ENCODE results near the gene METRNL.

The METRNL gene

GRCh38 chr17:83080858-83081683, 1.7 kb downstream of the METRNL start:
- peaks cover 36% of the 10 kb centered on the region for H3K4me1 Mint-ChIP-seq
- ATAC-seq (replicated peaks; ENCODE audit: extremely low read depth, poor library complexity, severe bottlenecking) (peak; percentile 2), DNase-seq (ENCODE audit: low spot score in 2 of 2) (peak in 1 of 2 donors; percentile 43)
- peaks cover 34% of the 10 kb centered on the region for H3K36me3 Mint-ChIP-seq (ENCODE audit: insufficient read depth)
- peak overlapping the region; percentile 76 for H3K4me3 Mint-ChIP-seq
- H3K9me3 Mint-ChIP-seq, result no peaks in the 10 kb centered on the region
- H3K27ac Mint-ChIP-seq (ENCODE audit: low read depth), result peak overlapping the region; percentile 87
- peaks cover 10% of the 10 kb centered on the region for H3K27me3 Mint-ChIP-seq

- Mint-ChIP-seq H3K36me3 (ENCODE audit: insufficient read depth) (peaks cover 36% of the 10 kb centered on the region), H3K27ac (ENCODE audit: low read depth) (peak overlapping the region; percentile 87), H3K4me1 (peaks cover 36% of the 10 kb centered on the region), H3K9me3 (no peaks in the 10 kb centered on the region), H3K4me3 (peak overlapping the region; percentile 76), H3K27me3 (peaks cover 10% of the 10 kb centered on the region)
- DNase-seq (ENCODE audit: low spot score in 2 of 2) (peak; percentile 45 to 65), ATAC-seq (replicated peaks; ENCODE audit: extremely low read depth, poor library complexity, severe bottlenecking) (peak; percentile 19)
Observed at GRCh38 chr17:83081684-83082201, 2.3 kb downstream of the METRNL start.

- peak overlapping the region; percentile 76 for H3K4me3 Mint-ChIP-seq
- H3K36me3 Mint-ChIP-seq (ENCODE audit: insufficient read depth), result peaks cover 40% of the 10 kb centered on the region
- ATAC-seq (replicated peaks; ENCODE audit: extremely low read depth, poor library complexity, severe bottlenecking) (no peak), DNase-seq (ENCODE audit: low spot score in 2 of 2) (no peak)
- peaks cover 4% of the 10 kb centered on the region for H3K27me3 Mint-ChIP-seq
- H3K27ac Mint-ChIP-seq (ENCODE audit: low read depth), result peak overlapping the region; percentile 87
- peaks cover 36% of the 10 kb centered on the region for H3K4me1 Mint-ChIP-seq
- no peaks in the 10 kb centered on the region for H3K9me3 Mint-ChIP-seq
Observed at GRCh38 chr17:83082424-83082823, 3.0 kb downstream of the METRNL start.

- no peaks in the 10 kb centered on the region for H3K9me3 Mint-ChIP-seq
- H3K4me1 Mint-ChIP-seq, result peaks cover 36% of the 10 kb centered on the region
- peaks cover 40% of the 10 kb centered on the region for H3K36me3 Mint-ChIP-seq (ENCODE audit: insufficient read depth)
- ATAC-seq (replicated peaks; ENCODE audit: extremely low read depth, poor library complexity, severe bottlenecking), result no peak
- no peaks in the 10 kb centered on the region for H3K27me3 Mint-ChIP-seq
- peak overlapping the region; percentile 87 for H3K27ac Mint-ChIP-seq (ENCODE audit: low read depth)
- H3K4me3 Mint-ChIP-seq, result peak overlapping the region; percentile 76
- DNase-seq (ENCODE audit: low spot score in 2 of 2), result no peak
Observed at GRCh38 chr17:83082909-83083367, 3.5 kb downstream of the METRNL start.

- peak; percentile 73 for ATAC-seq (replicated peaks; ENCODE audit: extremely low read depth, poor library complexity, severe bottlenecking)
- peak; percentile 63 to 83 for DNase-seq (ENCODE audit: low spot score in 2 of 2)
- Mint-ChIP-seq H3K4me3 (peak overlapping the region; percentile 76), H3K4me1 (peaks cover 36% of the 10 kb centered on the region), H3K27me3 (no peaks in the 10 kb centered on the region), H3K36me3 (ENCODE audit: insufficient read depth) (peaks cover 42% of the 10 kb centered on the region), H3K27ac (ENCODE audit: low read depth) (peak overlapping the region; percentile 87), H3K9me3 (no peaks in the 10 kb centered on the region)
Observed at GRCh38 chr17:83083368-83084201, 4.2 kb downstream of the METRNL start.

GRCh38 chr17:83084214-83084613, 4.8 kb downstream of the METRNL start:
- Mint-ChIP-seq H3K36me3 (ENCODE audit: insufficient read depth) (peaks cover 46% of the 10 kb centered on the region), H3K9me3 (no peaks in the 10 kb centered on the region), H3K27me3 (no peaks in the 10 kb centered on the region), H3K4me3 (peak overlapping the region; percentile 76), H3K4me1 (peaks cover 36% of the 10 kb centered on the region), H3K27ac (ENCODE audit: low read depth) (peak overlapping the region; percentile 87)
- ATAC-seq (replicated peaks; ENCODE audit: extremely low read depth, poor library complexity, severe bottlenecking) (no peak), DNase-seq (ENCODE audit: low spot score in 2 of 2) (no peak)

- Mint-ChIP-seq H3K9me3 (no peaks in the 10 kb centered on the region), H3K27ac (ENCODE audit: low read depth) (peak overlapping the region; percentile 87), H3K27me3 (no peaks in the 10 kb centered on the region), H3K4me1 (peaks cover 36% of the 10 kb centered on the region), H3K36me3 (ENCODE audit: insufficient read depth) (peaks cover 49% of the 10 kb centered on the region), H3K4me3 (peak overlapping the region; percentile 76)
- ATAC-seq (replicated peaks; ENCODE audit: extremely low read depth, poor library complexity, severe bottlenecking) (no peak), DNase-seq (ENCODE audit: low spot score in 2 of 2) (no peak)
Observed at GRCh38 chr17:83084621-83085056, 5.2 kb downstream of the METRNL start.

GRCh38 chr17:83085103-83085502, 5.7 kb downstream of the METRNL start:
- Mint-ChIP-seq H3K36me3 (ENCODE audit: insufficient read depth) (peaks cover 50% of the 10 kb centered on the region), H3K4me1 (peaks cover 36% of the 10 kb centered on the region), H3K27me3 (no peaks in the 10 kb centered on the region), H3K4me3 (no peak overlapping the region), H3K9me3 (no peaks in the 10 kb centered on the region), H3K27ac (ENCODE audit: low read depth) (peak overlapping the region; percentile 87)
- no peak for ATAC-seq (replicated peaks; ENCODE audit: extremely low read depth, poor library complexity, severe bottlenecking)
- no peak for DNase-seq (ENCODE audit: low spot score in 2 of 2)

- peaks cover 52% of the 10 kb centered on the region for H3K36me3 Mint-ChIP-seq (ENCODE audit: insufficient read depth)
- ATAC-seq (replicated peaks; ENCODE audit: extremely low read depth, poor library complexity, severe bottlenecking) (no peak), DNase-seq (ENCODE audit: low spot score in 2 of 2) (no peak)
- H3K27me3 Mint-ChIP-seq, result no peaks in the 10 kb centered on the region
- H3K9me3 Mint-ChIP-seq, result no peaks in the 10 kb centered on the region
- peak overlapping the region; percentile 18 for H3K4me3 Mint-ChIP-seq
- peak overlapping the region; percentile 25 for H3K27ac Mint-ChIP-seq (ENCODE audit: low read depth)
- H3K4me1 Mint-ChIP-seq, result peaks cover 36% of the 10 kb centered on the region
Observed at GRCh38 chr17:83085526-83086198, 6.3 kb downstream of the METRNL start.

GRCh38 chr17:83086199-83086880, 6.9 kb downstream of the METRNL start:
- Mint-ChIP-seq H3K36me3 (ENCODE audit: insufficient read depth) (peaks cover 51% of the 10 kb centered on the region), H3K4me3 (peak overlapping the region; percentile 18), H3K27ac (ENCODE audit: low read depth) (peak overlapping the region; percentile 25)

GRCh38 chr17:83086907-83087787, 7.7 kb downstream of the METRNL start:
- Mint-ChIP-seq H3K27me3 (no peaks in the 10 kb centered on the region), H3K36me3 (ENCODE audit: insufficient read depth) (peaks cover 49% of the 10 kb centered on the region), H3K4me3 (peak overlapping the region; percentile 18), H3K27ac (ENCODE audit: low read depth) (no peak overlapping the region), H3K4me1 (peaks cover 33% of the 10 kb centered on the region), H3K9me3 (no peaks in the 10 kb centered on the region)
- ATAC-seq (replicated peaks; ENCODE audit: extremely low read depth, poor library complexity, severe bottlenecking) (no peak), DNase-seq (ENCODE audit: low spot score in 2 of 2) (no peak)

More at GRCh38 chr17:83086199-83086880, 6.9 kb downstream of the METRNL start:
- H3K27me3 Mint-ChIP-seq, result no peaks in the 10 kb centered on the region
- H3K9me3 Mint-ChIP-seq, result no peaks in the 10 kb centered on the region
- DNase-seq (ENCODE audit: low spot score in 2 of 2), result no peak
- peaks cover 36% of the 10 kb centered on the region for H3K4me1 Mint-ChIP-seq
- ATAC-seq (replicated peaks; ENCODE audit: extremely low read depth, poor library complexity, severe bottlenecking), result no peak
